Epithelial cell of esophagus (primary cell): ENCODE data around the gene ZNF490.

ENCODE experiments used
- DNase-seq: peaks from one replicate; pipeline ENCODE4 v3.0.0; 2010; ENCODE audit warnings: low read depth
- H3K4me3 ChIP-seq: 2 replicates; pipeline ENCODE4 v1.5.1; 2011; ENCODE audit warnings: mild to moderate bottlenecking, low read length, control low read depth
- TF ChIP-seq, protein P1 (sequence below): IDR thresholded peaks from 2 replicates; pipeline ENCODE4 v1.5.1; 2011; ENCODE audit warnings: low read depth, mild to moderate bottlenecking, low read length, control low read depth, inconsistent platforms; ENCODE audit not compliant: insufficient read depth; ENCODE audit errors: missing control alignments

ZNF490 gene

DNA sequence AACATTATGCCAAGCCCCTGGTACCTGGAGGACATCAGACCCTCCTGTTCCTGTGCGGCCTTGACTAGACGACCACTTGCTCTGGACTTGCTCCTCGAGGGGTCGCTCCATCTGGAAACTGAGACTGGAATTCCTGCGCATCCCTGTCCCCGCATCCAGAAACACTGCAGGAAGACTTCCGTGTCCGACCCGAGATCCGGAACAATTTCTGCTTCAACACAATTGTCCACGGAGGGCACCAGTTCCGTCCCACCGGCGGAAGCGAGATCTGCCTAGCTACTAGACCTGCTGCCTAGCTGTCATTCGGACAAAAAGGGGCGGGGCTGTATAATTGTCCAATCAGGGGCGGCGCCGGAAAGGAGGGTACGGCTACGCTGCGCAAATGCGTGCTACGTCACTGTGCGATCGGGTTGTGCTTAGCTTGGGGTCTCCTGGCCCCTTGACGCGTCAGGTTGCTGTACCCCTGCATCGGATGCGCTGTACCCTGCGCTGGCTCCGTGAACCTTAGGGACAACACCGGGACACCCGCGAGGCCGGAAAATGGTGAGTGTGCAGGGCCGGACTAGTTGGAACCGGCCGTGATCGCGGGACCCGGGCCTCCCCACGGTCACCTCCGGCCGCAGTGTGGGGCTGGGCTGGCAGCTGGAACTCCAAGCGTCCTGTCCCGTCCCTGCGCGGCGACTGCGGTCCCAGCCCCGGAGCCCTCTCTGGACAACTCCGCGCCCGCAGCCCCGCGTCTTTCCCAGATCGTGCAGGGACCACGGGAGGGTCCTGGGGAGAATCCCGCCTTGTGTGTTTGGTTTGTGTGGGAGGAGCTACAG is at the start of gene ZNF490, which contains the start of gene ZNF791:
ZNF490 (minus strand) TSS at position 274 of the 821 bp plus-strand sequence; CDS start at position 141, 133 bp downstream.
ZNF791 (plus strand) TSS at position 381 of the 821 bp plus-strand sequence; CDS start at position 541, 160 bp downstream.
- H3K4me3 ChIP-seq, result peak within 1 kb of the TSS; percentile 91
- TF ChIP-seq, protein P1, sequence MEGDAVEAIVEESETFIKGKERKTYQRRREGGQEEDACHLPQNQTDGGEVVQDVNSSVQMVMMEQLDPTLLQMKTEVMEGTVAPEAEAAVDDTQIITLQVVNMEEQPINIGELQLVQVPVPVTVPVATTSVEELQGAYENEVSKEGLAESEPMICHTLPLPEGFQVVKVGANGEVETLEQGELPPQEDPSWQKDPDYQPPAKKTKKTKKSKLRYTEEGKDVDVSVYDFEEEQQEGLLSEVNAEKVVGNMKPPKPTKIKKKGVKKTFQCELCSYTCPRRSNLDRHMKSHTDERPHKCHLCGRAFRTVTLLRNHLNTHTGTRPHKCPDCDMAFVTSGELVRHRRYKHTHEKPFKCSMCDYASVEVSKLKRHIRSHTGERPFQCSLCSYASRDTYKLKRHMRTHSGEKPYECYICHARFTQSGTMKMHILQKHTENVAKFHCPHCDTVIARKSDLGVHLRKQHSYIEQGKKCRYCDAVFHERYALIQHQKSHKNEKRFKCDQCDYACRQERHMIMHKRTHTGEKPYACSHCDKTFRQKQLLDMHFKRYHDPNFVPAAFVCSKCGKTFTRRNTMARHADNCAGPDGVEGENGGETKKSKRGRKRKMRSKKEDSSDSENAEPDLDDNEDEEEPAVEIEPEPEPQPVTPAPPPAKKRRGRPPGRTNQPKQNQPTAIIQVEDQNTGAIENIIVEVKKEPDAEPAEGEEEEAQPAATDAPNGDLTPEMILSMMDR, result no peak

DNA sequence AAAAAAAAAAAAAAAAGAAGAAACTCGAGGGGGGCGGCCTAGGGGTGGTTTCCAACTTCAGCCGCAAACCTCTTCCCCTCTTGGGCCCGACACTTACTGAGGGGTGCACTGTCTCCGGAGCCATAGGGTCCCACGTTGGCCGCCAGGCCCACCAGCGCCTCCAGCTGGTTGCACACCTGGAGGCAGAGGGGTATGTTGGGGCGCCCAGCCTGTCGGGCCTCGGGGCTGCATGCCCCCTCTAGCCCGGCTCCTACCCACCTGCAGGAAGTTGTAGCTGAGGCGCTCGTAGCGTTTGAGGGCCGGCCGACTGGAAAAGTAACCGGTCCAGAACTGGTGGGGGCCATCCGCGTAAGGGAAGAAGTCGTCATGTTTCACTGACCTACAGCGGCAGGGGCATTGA is 47.4 kb upstream of the ZNF490 start:
- DNase-seq, result no peak
- TF ChIP-seq, protein P1, result no peak
- no peak overlapping the region for H3K4me3 ChIP-seq

More for the DNA sequence above, at the start of gene ZNF490, which contains the start of gene ZNF791:
- peak; percentile 98 for DNase-seq

DNA sequence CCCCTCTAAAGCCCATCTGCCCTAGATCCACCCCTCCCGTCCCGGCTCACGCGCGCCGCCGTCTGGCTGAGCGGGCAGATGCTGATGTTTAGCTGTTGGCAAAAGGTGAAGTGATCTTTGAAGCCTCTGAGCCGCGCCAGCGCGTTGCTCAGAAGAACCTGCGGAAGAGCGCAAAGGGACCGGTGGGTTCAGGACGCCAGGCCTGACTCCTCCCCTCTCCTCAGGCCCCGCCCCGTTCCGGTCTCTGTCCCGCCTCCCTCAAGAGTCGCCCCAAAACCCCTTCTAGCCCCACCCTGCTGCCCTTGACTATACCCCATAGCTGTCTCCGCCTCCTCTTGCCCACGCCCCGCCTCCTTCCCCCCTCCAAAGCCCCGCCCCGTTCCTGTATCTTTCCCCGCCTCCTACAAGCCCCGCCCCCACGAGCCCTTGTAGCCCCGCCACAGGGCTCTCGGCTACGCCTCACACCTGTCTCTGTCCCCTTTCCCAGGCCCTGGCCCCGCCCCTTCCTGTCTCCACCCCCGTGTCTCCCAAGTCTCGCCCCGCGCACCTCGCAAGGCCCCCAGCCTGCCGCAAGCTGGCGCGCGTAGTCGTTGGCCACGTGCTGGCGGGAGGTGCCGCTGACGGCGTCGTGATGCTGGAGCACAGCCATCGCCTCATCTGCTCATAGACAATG is 46.4 kb upstream of the ZNF490 start:
- DNase-seq, result no peak
- H3K4me3 ChIP-seq, result no peak overlapping the region
- TF ChIP-seq, protein P1, result no peak

DNA sequence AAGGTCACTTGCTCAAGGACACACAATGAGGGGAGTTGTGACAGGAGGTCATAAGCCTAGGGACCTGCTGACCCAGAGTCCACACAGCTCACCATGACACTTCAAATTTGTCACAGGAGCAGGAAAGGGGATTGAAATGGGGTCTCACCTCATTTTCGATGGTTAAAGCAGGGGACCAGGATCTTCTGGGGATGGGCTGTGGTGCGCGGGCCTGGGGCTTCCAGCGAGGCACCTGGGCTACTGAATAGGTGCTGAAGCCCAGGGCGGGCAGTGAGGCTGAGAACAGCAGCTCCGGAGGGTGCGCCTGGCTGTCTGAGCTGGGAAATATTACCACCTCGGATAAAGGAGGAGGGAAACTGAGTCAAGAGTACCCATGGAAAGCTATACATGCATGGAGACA is 44.9 kb upstream of the ZNF490 start:
- TF ChIP-seq, protein P1, result no peak
- DNase-seq, result no peak

DNA sequence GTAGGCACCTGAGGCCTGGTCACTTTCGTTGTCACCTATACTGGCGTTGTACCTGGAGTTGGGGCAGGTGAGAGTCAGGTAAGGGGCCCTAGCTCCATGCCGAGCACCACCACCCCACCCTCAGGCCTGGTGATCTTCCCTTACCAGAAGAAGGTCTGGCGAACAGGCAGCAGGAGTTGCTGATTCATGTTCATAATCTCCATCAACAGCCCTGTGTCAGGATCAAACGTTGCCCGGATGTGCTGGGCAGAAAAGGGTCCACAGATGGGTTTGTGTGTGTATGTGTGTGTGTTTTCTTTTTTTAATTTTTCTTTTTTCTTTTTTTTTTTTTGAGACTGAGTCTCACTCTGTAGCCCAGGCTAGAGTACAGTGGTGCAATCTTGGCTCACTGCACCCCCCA is 41.6 kb upstream of the ZNF490 start:
- TF ChIP-seq, protein P1, result no peak
- no peak for DNase-seq

More for the DNA sequence above, 44.9 kb upstream of the ZNF490 start:
- no peak overlapping the region for H3K4me3 ChIP-seq

DNA sequence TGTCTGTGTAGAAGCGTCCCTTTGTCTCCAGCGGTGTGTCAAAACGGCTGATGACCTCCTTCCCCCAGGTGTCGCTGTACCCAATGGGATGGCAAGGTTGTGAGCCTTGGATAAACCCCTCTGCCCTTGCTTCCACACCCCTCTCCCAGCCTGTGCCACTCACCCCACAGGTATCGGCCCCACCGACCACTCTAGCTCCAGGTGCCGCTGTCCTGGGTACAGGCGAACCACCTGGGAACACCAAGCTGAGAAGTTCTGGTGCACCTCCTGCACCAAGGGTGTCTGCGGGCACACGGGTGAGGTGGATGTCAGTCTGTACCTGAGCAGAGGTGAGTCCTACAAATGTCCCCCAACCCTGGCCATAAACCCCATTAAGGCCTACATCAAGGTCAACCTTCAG is 39.3 kb upstream of the ZNF490 start:
- TF ChIP-seq, protein P1, result no peak
- no peak overlapping the region for H3K4me3 ChIP-seq
- DNase-seq, result no peak

More for the DNA sequence above, 41.6 kb upstream of the ZNF490 start:
- no peak overlapping the region for H3K4me3 ChIP-seq
